Sigmoid colon (tissue), 7 donors: ENCODE measurements around the gene CERS3. TPM values are rescaled to one million over a fixed set of nuclear protein-coding genes. Genes with fewer than 3 reads are reported as not detected.

Experiments used
- DNase-seq: peaks from one replicate; pipeline ENCODE4 v3.0.0-alpha.2; 2019
- H3K27ac ChIP-seq, 4 donors: fragments of 200-600 bp; sonication (generic); one replicate each; pipeline ENCODE4 v1.5.1; 2016 to 2019; ENCODE audit warnings: mild to moderate bottlenecking in 1 of 4
- H3K27me3 ChIP-seq, 3 donors: fragments of 200-600 bp; sonication (generic); one replicate each; pipeline ENCODE4 v1.5.1; 2019; ENCODE audit warnings: mild to moderate bottlenecking in 1 of 3
- H3K36me3 ChIP-seq, 4 donors: fragments of 200-600 bp; sonication (generic); one replicate each; pipeline ENCODE4 v1.5.1; 2016 to 2019
- H3K4me1 ChIP-seq, 4 donors: fragments of 200-600 bp; sonication (generic); one replicate each; pipeline ENCODE4 v1.5.1; 2017 to 2019
- H3K4me3 ChIP-seq, 4 donors: fragments of 200-600 bp; sonication (generic); one replicate each; pipeline ENCODE4 v1.5.1; 2017 to 2019; ENCODE audit warnings: mild to moderate bottlenecking in 2 of 4, moderate library complexity in 1 of 4
- H3K9me3 ChIP-seq, 4 donors: fragments of 200-600 bp in 3 of 4; sonication (generic) in 3 of 4; one replicate each; pipeline versions ENCODE4 v1.5.1 to v1.6.1; 2013 to 2019
- CTCF ChIP-seq, 4 experiments: fragments of 450-650 bp in 3 of 4; fragments of 200-600 bp in 1 of 4; IDR thresholded peaks; one replicate each; pipeline ENCODE4 v1.5.1; 2016 to 2019; ENCODE audit warnings: antibody characterized with exemption in 4 of 4, mild to moderate bottlenecking in 3 of 4, moderate library complexity in 2 of 4
- EP300 ChIP-seq, 4 donors: sonication (generic); formaldehyde crosslinking; IDR thresholded peaks; one replicate each; pipeline ENCODE4 v1.6.1; 2017; ENCODE audit warnings: antibody characterized with exemption in 4 of 4
- POLR2A ChIP-seq, 2 donors: fragments of 450-650 bp; IDR thresholded peaks; one replicate each; pipeline ENCODE4 v1.6.1; 2016; ENCODE audit warnings: antibody characterized with exemption in 2 of 2, mild to moderate bottlenecking in 2 of 2, moderate library complexity in 2 of 2
- POLR2AphosphoS5 ChIP-seq, 4 donors: sonication (generic); formaldehyde crosslinking; IDR thresholded peaks; one replicate each; pipeline ENCODE4 v1.6.1; 2017; ENCODE audit warnings: antibody characterized with exemption in 4 of 4
- WGBS, 2 donors: extraction: QIAGEN DNeasy Blood & Tissue Kit; methylation state at CpG; one replicate each; pipeline ENCODE4 v1.1.7; 2013; 5-methylcytosine and 5-hydroxymethylcytosine counted together
- intact Hi-C: fragments of 100-400 bp; cut with DNase I; formaldehyde crosslinking; loops from one replicate; pipeline ENCODE4 v1.15.1; 2023
- polyA plus RNA-seq, 3 donors: library from polyadenylated mRNA; stranded (reverse); fragments of 200-250 nt; gene quantifications; one replicate each; pipeline ENCODE4 v1.2.3, GENCODE V29; 2013
- total RNA-seq, 4 donors: library from RNA; depleted of rRNA; stranded (reverse); fragments of >200 nt; gene quantifications; one replicate each; pipeline ENCODE4 v1.1.0, GENCODE V29; 2016
- donor health status: healthy with polysubstance abuse.
- donor health status: Bipolar disorder and iron deficiency.
- donor health status: healthy.

CERS3 gene
- total and polyA plus RNA-seq, 7 donors = 0.20 to 0.49 TPM; not detected in 5

GRCh38 chr15:100464256-100464655 is 64.5 kb downstream of the CERS3 start:
- intact Hi-C loops = no loop called here
- H3K4me3 ChIP-seq = no peak overlapping the region

GRCh38 chr15:100463515-100463914 is 65.2 kb downstream of the CERS3 start:
- intact Hi-C loops = no loop called here

More at GRCh38 chr15:100464256-100464655, 64.5 kb downstream of the CERS3 start:
- peaks cover 0 to 11% (median 6%) of the 10 kb centered on the region in 4 donors for H3K4me1 ChIP-seq
- H3K27ac ChIP-seq = no peak overlapping the region
- no peak for DNase-seq
- no peaks in the 10 kb centered on the region for H3K36me3 ChIP-seq
- no peak for TF ChIP-seq EP300 (IDR thresholded peaks at IDR 0.05)
- no peak for TF ChIP-seq POLR2AphosphoS5 (IDR thresholded peaks at IDR 0.05)
- no peak for TF ChIP-seq POLR2A (IDR thresholded peaks at IDR 0.05)
- no peak for TF ChIP-seq CTCF (IDR thresholded peaks at IDR 0.05)
- H3K27me3 ChIP-seq = no peaks in the 10 kb centered on the region
- 57 to 65% methylated on average over 3 of the region's 3 CpGs for WGBS, 2 donors
- H3K9me3 ChIP-seq = no peaks in the 10 kb centered on the region

GRCh38 chr15:100461049-100461448 is 67.7 kb downstream of the CERS3 start:
- DNase-seq = no peak
- Histone ChIP-seq H3K4me3 (no peak overlapping the region), H3K27ac (no peak overlapping the region), H3K4me1 (no peaks in the 10 kb centered on the region), H3K9me3 (peaks cover 0 to 20% (median 8%) of the 10 kb centered on the region in 4 donors), H3K27me3 (no peaks in the 10 kb centered on the region), H3K36me3 (no peaks in the 10 kb centered on the region)
- no peak for TF ChIP-seq POLR2A (IDR thresholded peaks at IDR 0.05)
- TF ChIP-seq EP300 (IDR thresholded peaks at IDR 0.05) = no peak
- TF ChIP-seq CTCF (IDR thresholded peaks at IDR 0.05) = no peak
- TF ChIP-seq POLR2AphosphoS5 (IDR thresholded peaks at IDR 0.05) = no peak
- intact Hi-C loops = no loop called here
- WGBS, 2 donors = 19 to 67% methylated on average over 2 of the region's 2 CpGs

More at GRCh38 chr15:100463515-100463914, 65.2 kb downstream of the CERS3 start:
- no peak overlapping the region for H3K27ac ChIP-seq
- DNase-seq = no peak
- H3K4me3 ChIP-seq = no peak overlapping the region
- no peaks in the 10 kb centered on the region for H3K36me3 ChIP-seq
- peaks cover 0 to 7% (median 5%) of the 10 kb centered on the region in 4 donors for H3K4me1 ChIP-seq
- TF ChIP-seq EP300 (IDR thresholded peaks at IDR 0.05) (no peak), CTCF (IDR thresholded peaks at IDR 0.05) (no peak), POLR2AphosphoS5 (IDR thresholded peaks at IDR 0.05) (no peak), POLR2A (IDR thresholded peaks at IDR 0.05) (no peak)
- H3K27me3 ChIP-seq = no peaks in the 10 kb centered on the region
- no peaks in the 10 kb centered on the region for H3K9me3 ChIP-seq
- 92 to 93% methylated on average over 4 of the region's 4 CpGs for WGBS, 2 donors

- 44 to 90% methylated on average over 1 of the region's 1 CpG for WGBS, 2 donors
- Histone ChIP-seq H3K27me3 (no peaks in the 10 kb centered on the region), H3K4me3 (no peak overlapping the region), H3K9me3 (peaks cover 0 to 25% (median 8%) of the 10 kb centered on the region in 4 donors), H3K27ac (no peak overlapping the region), H3K36me3 (no peaks in the 10 kb centered on the region), H3K4me1 (no peaks in the 10 kb centered on the region)
- no peak for DNase-seq
- TF ChIP-seq POLR2A (IDR thresholded peaks at IDR 0.05) (no peak), EP300 (IDR thresholded peaks at IDR 0.05) (no peak), POLR2AphosphoS5 (IDR thresholded peaks at IDR 0.05) (no peak), CTCF (IDR thresholded peaks at IDR 0.05) (no peak)
- intact Hi-C loops = no loop called here
These were observed 71.5 kb downstream of the CERS3 start for GRCh38 chr15:100457201-100457600.

GRCh38 chr15:100454148-100454547 is 74.6 kb downstream of the CERS3 start:
- Histone ChIP-seq H3K27me3 (no peaks in the 10 kb centered on the region), H3K27ac (no peak overlapping the region), H3K4me1 (no peaks in the 10 kb centered on the region), H3K4me3 (no peak overlapping the region), H3K9me3 (peaks cover 0 to 25% (median 9%) of the 10 kb centered on the region in 4 donors), H3K36me3 (no peaks in the 10 kb centered on the region)
- DNase-seq = no peak
- no peak for TF ChIP-seq POLR2A (IDR thresholded peaks at IDR 0.05)
- no peak for TF ChIP-seq EP300 (IDR thresholded peaks at IDR 0.05)
- TF ChIP-seq POLR2AphosphoS5 (IDR thresholded peaks at IDR 0.05) = no peak
- TF ChIP-seq CTCF (IDR thresholded peaks at IDR 0.05) = no peak
- WGBS, 2 donors = 68 to 80% methylated on average over 2 of the region's 2 CpGs
- intact Hi-C loops = no loop called here
